ENCODE measurements around the gene ZFYVE9.
"Not testable (repeated sequence)": the region's sequence is repeated elsewhere in the genome, so short reads cannot be mapped to it uniquely, and the experiment has no call there.

ZFYVE9 gene

DNA sequence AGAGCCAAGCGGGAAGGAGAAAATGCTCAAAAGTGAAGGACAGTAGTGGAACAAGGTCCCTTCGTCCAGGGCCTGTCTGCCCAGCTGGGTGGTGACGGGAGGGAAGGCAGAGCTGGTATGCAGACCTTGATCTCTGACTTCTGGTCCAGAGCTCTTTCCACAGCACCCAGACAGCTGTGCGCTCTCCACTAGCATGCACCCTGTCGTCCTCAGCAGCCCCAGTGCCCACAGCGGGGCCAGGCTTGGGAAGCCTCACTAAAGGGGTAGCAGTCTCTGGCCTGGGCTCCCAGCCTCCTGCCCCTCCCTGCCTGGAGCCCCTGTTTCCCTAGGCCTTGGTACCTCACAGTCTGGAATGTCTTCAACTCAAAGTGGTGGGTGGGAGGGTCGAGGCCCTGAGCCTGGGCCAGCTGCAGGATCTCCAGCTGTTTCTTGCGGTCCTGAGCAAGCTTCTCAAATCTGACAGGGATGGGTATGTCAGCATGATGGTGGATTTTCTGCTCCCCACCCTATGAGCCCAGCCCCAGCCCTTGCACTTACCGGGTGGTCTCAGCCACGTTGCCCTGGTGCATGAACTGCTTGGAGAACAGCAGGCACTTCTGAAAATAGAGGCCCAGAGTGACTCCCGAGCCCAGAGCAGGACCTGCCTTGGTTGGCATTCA lies 214.1 kb downstream of the ZFYVE9 start:
- H3K36me3 Mint-ChIP-seq, result peaks cover 81% of the 10 kb centered on the region
- H3K4me3 Mint-ChIP-seq, result no peak overlapping the region
- ATAC-seq, result no peak
- H3K27me3 Mint-ChIP-seq, result no peaks in the 10 kb centered on the region
- H3K27ac Mint-ChIP-seq, result no peak overlapping the region
- H3K9me3 Mint-ChIP-seq, result no peaks in the 10 kb centered on the region
- no peaks in the 10 kb centered on the region for H3K4me1 Mint-ChIP-seq

DNA sequence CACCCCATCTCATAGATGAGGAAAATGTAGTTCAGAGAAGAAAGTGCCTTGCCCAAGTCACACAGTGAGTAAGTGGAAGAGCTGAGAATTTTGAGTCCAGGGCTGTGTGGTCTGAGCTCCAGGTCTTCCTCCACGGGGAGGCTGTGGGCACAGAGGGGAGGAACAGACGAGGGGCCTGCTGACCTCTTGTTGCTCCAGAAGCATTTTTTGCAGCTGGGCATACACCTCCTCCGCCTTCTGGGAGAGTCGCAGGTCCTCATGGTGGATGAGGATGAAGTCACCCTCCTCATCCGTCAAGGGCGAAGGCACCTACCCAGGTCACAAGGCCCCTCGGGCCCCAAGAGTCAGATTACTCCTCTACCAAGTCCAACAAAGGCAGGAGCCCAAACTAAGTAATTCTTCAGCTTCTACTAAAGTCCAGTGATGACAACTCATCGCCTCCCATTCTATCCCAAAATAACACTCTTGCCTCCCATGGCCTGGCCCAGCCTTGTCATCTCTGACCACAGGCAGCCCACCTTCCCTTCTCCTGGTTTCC lies 215.0 kb downstream of the ZFYVE9 start:
- peaks cover 90% of the 10 kb centered on the region for H3K36me3 Mint-ChIP-seq
- no peaks in the 10 kb centered on the region for H3K9me3 Mint-ChIP-seq
- H3K27ac Mint-ChIP-seq, result no peak overlapping the region
- H3K27me3 Mint-ChIP-seq, result no peaks in the 10 kb centered on the region
- H3K4me3 Mint-ChIP-seq, result no peak overlapping the region
- no peak for ATAC-seq
- H3K4me1 Mint-ChIP-seq, result peaks cover 3% of the 10 kb centered on the region

DNA sequence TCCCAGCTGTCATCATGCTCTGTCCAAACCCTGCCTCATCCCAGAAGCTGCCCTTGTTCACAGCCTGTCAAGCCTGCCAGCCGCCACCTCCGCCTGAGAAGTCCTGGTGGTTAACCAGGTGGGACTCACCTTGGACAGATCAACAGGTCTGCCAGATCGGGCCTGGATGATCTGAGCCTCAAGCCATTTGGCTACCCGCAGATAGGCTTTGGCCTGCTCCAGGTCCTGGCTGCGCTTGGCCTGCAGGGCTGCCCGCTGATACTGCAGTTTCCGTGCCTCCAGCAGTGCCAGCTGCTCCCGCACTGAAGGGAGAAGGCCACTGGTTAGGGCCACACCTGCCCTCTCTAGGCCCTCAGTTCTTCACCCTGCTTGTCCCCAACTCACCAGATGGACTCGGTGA lies 215.5 kb downstream of the ZFYVE9 start:
- H3K9me3 Mint-ChIP-seq, result no peaks in the 10 kb centered on the region
- ATAC-seq, result no peak
- H3K36me3 Mint-ChIP-seq, result peaks cover 94% of the 10 kb centered on the region
- peaks cover 5% of the 10 kb centered on the region for H3K4me1 Mint-ChIP-seq
- H3K27ac Mint-ChIP-seq, result no peak overlapping the region
- no peak overlapping the region for H3K4me3 Mint-ChIP-seq
- H3K27me3 Mint-ChIP-seq, result no peaks in the 10 kb centered on the region

DNA sequence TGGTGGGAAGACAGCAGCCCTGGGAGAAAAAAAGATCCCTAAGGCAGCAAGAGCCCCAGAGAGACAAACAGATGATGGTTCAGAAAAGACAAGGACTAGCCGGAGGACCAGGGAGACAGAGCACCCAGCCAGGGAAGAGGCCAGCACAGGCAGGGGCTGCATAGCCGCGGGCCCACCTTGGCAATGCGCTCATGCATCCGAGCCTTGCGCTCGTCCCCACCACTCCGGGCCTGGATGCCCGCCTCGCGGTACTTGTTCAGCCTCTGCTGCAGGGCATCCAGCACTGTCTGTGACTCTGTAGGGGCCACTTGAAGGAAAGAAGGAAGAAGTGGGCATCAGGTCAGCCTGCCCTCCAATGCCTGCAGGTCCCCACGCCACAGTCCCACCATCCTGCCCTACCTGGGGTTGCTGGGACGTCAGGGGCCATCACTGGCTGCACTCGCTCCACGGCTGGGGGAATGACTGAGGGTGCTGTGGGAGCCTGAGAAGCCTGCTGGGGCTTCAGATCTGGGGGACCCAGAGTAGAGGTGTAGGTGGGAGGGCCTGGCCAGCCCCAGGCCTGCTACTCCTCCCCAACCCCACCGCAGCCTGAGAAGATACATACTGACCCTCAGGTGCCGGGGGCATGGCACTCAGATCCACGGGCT lies 217.1 kb downstream of the ZFYVE9 start:
- Mint-ChIP-seq H3K9me3 (no peaks in the 10 kb centered on the region), H3K27ac (no peak overlapping the region), H3K27me3 (no peaks in the 10 kb centered on the region), H3K4me1 (peaks cover 5% of the 10 kb centered on the region), H3K36me3 (peaks cover 84% of the 10 kb centered on the region), H3K4me3 (no peak overlapping the region)
- no peak for ATAC-seq

DNA sequence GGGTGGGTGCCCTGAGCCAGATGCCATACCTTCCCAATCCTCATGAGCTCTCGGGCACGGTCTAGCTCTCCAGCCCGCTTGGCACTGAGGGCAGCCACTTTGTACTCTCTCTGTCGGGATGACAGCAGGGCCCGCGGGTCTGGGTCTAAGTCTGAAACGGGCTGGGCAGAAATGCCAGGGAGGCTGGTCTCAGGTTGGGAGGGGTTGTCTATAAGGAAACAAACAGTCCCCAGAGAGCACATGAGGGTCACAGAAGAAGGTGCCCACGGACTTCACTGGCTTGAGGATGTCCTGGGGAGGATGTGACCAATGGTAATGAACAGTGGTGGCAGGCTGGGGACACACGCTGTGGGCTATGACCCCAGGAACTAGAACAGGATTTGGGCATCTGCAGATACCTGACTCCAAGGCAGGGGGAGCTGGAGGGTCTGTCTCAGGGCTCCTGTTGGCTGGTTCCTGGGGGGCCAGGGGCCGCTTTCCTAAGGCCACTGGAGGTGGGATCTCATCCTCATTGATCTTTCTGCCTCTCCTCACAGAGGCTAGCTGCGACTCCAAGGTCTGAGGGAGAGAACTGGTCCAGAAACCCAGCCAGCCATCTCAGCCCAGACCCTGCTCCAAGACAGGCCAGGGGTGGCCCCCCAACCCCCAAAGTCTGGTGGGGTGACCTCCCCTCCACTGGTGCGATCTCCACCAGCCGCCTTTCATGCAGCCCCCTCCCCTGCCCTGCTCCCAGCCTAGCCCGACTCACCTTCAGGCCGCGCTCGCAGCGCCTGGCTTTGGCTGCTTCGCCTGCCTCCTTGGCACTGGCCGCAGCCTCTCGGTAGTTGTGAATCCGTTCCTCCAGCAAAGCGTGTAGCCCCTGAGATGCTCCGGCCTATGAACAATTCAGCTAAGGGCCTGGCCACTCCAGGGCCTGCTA lies 218.0 kb downstream of the ZFYVE9 start:
- ATAC-seq, result no peak
- no peaks in the 10 kb centered on the region for H3K27me3 Mint-ChIP-seq
- peaks cover 75% of the 10 kb centered on the region for H3K36me3 Mint-ChIP-seq
- H3K9me3 Mint-ChIP-seq, result no peaks in the 10 kb centered on the region
- no peak overlapping the region for H3K27ac Mint-ChIP-seq
- peaks cover 13% of the 10 kb centered on the region for H3K4me1 Mint-ChIP-seq
- H3K4me3 Mint-ChIP-seq, result no peak overlapping the region

DNA sequence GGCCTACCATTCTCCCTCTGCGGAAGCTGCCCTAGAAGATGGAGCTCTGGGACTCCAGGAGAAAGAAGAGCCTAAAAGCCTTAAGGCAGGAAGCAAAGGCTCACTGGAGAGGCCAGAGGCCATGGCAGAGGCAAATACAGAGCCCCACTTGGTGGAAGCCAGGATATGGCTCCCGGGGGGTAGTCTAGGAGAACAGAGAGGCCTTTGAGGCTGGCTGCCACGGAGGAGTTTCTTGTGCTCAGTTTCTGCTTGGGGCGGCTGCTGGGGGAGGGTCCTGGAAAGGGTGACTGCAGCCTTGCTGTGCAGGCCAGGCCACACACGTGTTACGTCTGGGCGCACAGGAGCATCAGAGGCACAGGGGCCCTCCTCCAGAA lies 218.7 kb downstream of the ZFYVE9 start:
- no peak overlapping the region for H3K4me3 Mint-ChIP-seq
- no peaks in the 10 kb centered on the region for H3K27me3 Mint-ChIP-seq
- peaks cover 68% of the 10 kb centered on the region for H3K36me3 Mint-ChIP-seq
- ATAC-seq, result no peak
- H3K4me1 Mint-ChIP-seq, result peaks cover 19% of the 10 kb centered on the region
- H3K9me3 Mint-ChIP-seq, result no peaks in the 10 kb centered on the region
- no peak overlapping the region for H3K27ac Mint-ChIP-seq

DNA sequence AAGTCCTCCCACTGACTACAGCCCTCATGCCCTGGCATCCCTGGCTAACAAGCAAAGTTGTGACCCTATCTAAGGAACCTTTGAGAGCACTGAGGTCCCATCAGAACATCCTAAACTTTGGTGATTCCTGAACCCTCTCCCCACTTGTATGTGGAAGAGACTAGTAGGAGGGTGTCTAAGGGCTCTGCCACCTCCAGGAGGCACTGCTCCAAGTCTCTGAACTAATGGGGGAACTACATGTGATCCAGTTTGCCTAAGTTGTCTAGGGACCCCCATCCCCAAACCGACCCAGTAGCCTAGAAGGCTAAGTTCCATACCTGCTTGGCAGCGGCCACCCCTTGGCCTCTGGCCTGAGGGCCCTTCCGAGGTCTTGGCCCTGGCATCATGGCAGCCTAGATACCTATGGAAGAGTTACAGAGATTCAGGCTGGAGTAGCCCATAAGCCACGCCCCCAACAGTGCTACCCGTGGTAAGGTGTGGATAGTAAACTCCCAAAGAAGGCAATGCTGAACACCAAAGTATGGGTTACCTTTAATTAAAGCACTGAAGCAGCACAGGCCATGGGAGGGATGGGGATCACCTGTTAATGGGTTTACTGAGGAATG lies 222.4 kb downstream of the ZFYVE9 start:
- Mint-ChIP-seq H3K27ac (no peak overlapping the region), H3K4me3 (peak overlapping the region; percentile 54), H3K36me3 (peaks cover 33% of the 10 kb centered on the region), H3K9me3 (no peaks in the 10 kb centered on the region), H3K4me1 (peaks cover 40% of the 10 kb centered on the region), H3K27me3 (no peaks in the 10 kb centered on the region)
- no peak for ATAC-seq

DNA sequence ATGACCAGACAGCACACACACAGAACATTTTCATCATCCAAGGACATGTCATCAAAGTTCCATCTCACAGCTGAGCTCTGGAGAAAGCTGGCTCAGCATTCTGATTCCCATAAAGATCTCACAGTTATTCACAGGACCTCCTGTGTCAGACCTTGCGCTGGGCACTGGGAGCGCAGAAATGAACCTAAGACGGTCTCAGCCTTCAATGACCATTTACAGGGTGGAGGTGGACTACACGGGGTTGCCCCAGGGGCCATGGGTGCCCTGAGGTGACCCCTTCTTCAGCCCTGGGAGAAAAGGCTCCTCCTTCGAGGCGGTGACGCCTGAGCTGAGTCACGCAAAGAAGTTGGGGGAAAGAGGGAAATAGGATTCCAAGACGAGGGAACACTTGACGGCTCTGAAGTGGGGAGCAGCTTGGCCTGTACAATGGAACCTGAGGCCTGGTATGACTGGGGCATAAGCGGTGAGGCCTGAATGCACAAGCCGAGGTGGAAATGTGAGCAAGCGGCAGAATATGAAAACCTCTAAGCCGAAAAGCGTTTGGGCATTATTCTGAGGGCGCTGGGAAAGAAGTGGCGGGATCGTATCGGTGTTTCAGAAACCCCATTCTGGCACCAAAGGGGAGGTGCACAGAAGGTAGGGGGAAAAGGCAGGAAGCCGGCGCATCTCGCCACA lies 223.3 kb downstream of the ZFYVE9 start:
- Mint-ChIP-seq H3K36me3 (peaks cover 26% of the 10 kb centered on the region), H3K9me3 (no peaks in the 10 kb centered on the region), H3K27me3 (no peaks in the 10 kb centered on the region), H3K27ac (peak overlapping the region; percentile 93), H3K4me1 (peaks cover 40% of the 10 kb centered on the region), H3K4me3 (peak overlapping the region; percentile 93)
- no peak for ATAC-seq

DNA sequence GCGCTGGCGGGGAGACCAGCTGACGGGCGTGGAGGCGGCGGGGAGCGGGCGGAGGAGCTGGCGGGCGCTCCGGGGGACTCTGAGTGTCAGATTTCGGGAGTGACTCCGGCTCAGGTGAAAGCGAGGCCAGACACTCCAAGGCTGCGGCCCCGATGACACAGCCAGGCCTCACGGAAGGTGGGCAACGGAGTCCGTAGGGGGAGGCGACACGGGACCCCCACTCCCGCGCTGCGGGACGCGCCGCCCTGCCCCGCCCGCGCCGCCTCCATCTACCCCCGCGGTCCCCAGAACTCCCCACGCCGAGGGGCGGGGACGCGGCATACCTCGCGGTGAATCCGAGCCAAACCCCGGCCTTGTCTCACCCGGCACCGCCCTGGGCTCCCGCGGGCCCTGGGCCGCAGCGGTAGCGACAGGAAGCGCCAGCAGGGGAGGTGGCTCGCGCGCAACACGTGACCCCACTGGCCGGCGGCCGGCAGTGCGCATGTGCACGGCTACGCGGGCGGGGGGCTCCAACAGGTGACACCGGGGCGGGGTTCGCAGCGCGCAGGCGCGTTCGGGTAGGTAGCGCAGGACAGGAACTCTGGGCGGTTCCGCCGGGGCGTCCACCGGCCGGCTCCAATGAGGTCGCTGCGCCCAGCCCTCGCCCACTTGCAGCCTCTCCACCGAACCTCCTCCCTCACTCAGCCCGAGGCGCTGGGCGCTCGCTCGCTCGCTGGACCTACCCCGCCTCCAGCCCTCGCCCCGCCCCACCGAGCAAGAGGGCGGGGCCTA lies 224.0 kb downstream of the ZFYVE9 start, which contains the start of gene CC2D1B:
Gene CC2D1B (minus strand): TSS at position 460 of the 771 bp plus-strand sequence. CDS start 1,585 bp downstream, outside the sequence.
- Mint-ChIP-seq H3K4me3 (peak within 1 kb of the TSS; percentile 93), H3K9me3 (no peaks in the 10 kb centered on the region), H3K27me3 (no peaks in the 10 kb centered on the region), H3K27ac (peak within 1 kb of the TSS; percentile 93), H3K4me1 (peaks cover 40% of the 10 kb centered on the region), H3K36me3 (peaks cover 19% of the 10 kb centered on the region)
- peak; percentile 98 for ATAC-seq

DNA sequence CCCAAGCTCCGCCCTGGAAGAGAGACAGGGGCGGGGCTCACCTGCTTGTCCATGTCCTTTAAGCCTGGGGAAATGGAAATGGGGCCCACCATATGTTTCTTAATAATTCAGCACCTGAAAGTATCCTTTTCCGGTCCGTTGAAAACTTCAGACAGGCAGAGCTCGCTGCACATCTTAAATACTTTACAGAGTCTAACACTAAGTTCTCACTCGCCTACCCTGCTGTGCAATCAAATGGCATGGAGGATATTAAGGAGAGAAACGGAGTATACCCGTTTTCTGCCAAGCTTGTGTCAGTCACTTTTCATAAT lies 224.6 kb downstream of the ZFYVE9 start:
- Mint-ChIP-seq H3K27me3 (no peaks in the 10 kb centered on the region), H3K36me3 (peaks cover 14% of the 10 kb centered on the region), H3K9me3 (no peaks in the 10 kb centered on the region), H3K27ac (peak overlapping the region; percentile 93), H3K4me1 (peaks cover 40% of the 10 kb centered on the region), H3K4me3 (peak overlapping the region; percentile 93)
- ATAC-seq, result no peak

DNA sequence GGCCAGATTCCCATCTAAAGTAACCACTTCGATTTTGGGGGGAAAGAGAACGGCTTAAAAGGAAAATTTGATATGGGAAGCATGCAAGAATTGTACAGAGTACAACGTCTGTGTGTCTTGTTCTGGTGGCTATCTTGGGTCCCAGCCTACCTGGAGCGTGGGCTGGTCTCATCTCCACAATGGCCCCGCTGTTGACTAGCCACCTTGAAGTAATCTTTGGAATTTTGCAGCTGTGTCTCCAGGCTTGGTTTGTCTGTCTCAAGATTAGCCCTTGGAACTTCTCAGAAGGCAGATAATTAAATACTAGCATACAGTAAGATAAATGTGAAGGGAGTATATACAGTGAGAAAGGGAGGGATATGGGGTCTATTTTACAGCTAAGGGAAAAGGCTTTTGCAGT lies 225.4 kb downstream of the ZFYVE9 start:
- Mint-ChIP-seq H3K4me1 (peaks cover 35% of the 10 kb centered on the region), H3K9me3 (no peaks in the 10 kb centered on the region), H3K4me3 (no peak overlapping the region), H3K27ac (no peak overlapping the region), H3K36me3 (peaks cover 6% of the 10 kb centered on the region), H3K27me3 (no peaks in the 10 kb centered on the region)
- ATAC-seq, result no peak

DNA sequence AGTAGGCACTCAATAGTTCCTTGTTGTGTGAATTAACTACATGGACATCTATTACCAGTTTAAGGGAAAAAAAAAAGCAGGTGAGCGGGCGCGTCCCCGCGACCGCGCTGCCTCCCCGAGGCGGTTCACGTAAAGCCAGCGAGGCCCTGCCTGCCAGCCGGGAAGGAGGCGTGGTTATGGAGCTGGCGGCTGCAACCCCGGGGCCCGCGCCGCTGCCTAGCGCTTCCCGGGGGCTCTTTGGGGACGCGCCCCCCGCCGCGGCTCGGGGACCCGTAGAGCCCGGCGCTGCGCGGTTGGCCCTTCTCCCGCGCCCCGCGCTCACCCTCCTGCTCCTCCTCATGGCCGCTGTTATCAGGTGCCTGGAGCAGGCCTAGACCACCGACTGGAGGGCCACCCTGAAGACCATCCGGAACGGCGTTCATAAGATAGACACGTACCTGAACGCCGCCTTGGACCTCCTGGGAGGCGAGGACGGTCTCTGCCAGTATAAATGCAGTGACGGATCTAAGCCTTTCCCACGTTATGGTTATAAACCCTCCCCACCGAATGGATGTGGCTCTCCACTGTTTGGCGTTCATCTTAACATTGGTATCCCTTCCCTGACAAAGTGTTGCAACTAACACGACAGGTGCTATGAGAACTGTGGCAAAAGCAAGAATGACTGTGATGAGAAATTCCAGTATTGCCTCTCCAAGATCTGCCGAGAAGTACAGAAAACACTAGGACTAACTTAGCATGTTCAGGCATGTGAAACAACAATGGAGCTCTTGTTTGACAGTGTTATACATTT lies 226.7 kb downstream of the ZFYVE9 start:
- H3K36me3 Mint-ChIP-seq, result no peaks in the 10 kb centered on the region
- ATAC-seq, result no peak
- H3K4me1 Mint-ChIP-seq, result peaks cover 35% of the 10 kb centered on the region
- no peak overlapping the region for H3K27ac Mint-ChIP-seq
- no peaks in the 10 kb centered on the region for H3K9me3 Mint-ChIP-seq
- peak overlapping the region; percentile 64 for H3K4me3 Mint-ChIP-seq
- H3K27me3 Mint-ChIP-seq, result no peaks in the 10 kb centered on the region

DNA sequence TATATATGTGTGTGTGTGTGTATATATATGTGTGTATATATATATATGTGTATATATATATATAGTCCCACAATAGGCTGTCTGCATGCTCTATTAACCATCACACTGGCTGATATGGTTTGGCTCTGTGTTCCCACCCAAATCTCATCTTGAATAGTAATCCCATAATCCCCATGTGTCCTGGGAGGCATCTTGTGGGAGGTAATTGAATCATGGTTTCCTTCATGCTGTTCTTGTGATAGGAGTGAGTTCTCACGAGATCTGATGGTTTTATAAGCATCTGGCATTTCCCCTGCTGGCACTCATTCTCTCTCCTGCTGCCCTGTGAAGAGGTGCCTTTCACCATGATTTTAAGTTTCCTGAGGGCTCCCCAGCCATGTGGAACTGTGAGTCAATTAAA lies 228.0 kb downstream of the ZFYVE9 start:
- H3K4me3 Mint-ChIP-seq, H3K27me3 Mint-ChIP-seq, H3K36me3 Mint-ChIP-seq, ATAC-seq, H3K27ac Mint-ChIP-seq, H3K9me3 Mint-ChIP-seq: not testable (repeated sequence)
- peaks cover 28% of the 10 kb centered on the region for H3K4me1 Mint-ChIP-seq

Data from stimulated activated memory B cell treated with anti-CD40 and anti-IgM and Interleukin-4, amounts not matched to agents 10 μg/mL and 1 μg/mL and 100 μg/mL, for 72 hours (primary cell).